Measurements from ENCODE around the gene SF3B1.

The SF3B1 gene

DNA sequence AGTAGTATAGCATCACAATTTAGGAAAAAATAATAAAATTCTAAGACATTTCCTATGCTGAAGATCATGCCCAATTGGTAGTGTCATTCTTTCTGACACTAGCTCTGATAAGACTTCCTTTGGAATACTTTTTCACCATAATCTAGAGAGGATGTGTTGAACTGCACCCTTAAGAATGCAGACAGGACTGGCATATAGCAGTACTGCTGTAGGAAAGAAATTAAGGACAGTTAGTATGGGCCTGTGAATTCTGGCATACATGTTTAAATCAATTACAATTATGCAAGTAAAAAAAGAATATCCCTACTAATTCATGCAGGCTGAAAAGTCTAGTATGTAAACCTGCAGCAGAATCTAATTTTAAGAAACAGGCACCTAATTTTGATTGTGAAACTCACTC is 15.4 kb downstream of the SF3B1 start:
- H3K36me3 ChIP-seq (ENCODE audit: control insufficient read depth, insufficient read depth, low read length) = peaks cover 72% of the 10 kb centered on the region
- H3K9me3 ChIP-seq (ENCODE audit: control insufficient read depth, low read length) = no peaks in the 10 kb centered on the region
- no peak overlapping the region for H3K4me3 ChIP-seq (ENCODE audit: insufficient read depth, low read depth, low read length, poor library complexity, severe bottlenecking)
- H3K4me1 ChIP-seq (ENCODE audit: control insufficient read depth, insufficient read depth, low read length, poor library complexity, severe bottlenecking) = peaks cover 9% of the 10 kb centered on the region
- DNase-seq = no peak
- H3K27ac ChIP-seq (ENCODE audit: insufficient read depth, low read length, poor library complexity, severe bottlenecking) = no peak overlapping the region
- no peaks in the 10 kb centered on the region for H3K27me3 ChIP-seq (replicated peaks; ENCODE audit: control insufficient read depth, insufficient read depth, low read length, poor library complexity, severe bottlenecking)

GRCh38 chr2:197416268-197416667 is 18.6 kb downstream of the SF3B1 start:
- Histone ChIP-seq H3K27ac (ENCODE audit: insufficient read depth, low read length, poor library complexity, severe bottlenecking) (no peak overlapping the region), H3K27me3 (replicated peaks; ENCODE audit: control insufficient read depth, insufficient read depth, low read length, poor library complexity, severe bottlenecking) (no peaks in the 10 kb centered on the region), H3K36me3 (ENCODE audit: control insufficient read depth, insufficient read depth, low read length) (peaks cover 86% of the 10 kb centered on the region), H3K9me3 (ENCODE audit: control insufficient read depth, low read length) (no peaks in the 10 kb centered on the region), H3K4me3 (ENCODE audit: insufficient read depth, low read depth, low read length, poor library complexity, severe bottlenecking) (no peak overlapping the region), H3K4me1 (ENCODE audit: control insufficient read depth, insufficient read depth, low read length, poor library complexity, severe bottlenecking) (no peaks in the 10 kb centered on the region)
- no peak for DNase-seq

GRCh38 chr2:197414515-197414914 is 20.3 kb downstream of the SF3B1 start:
- H3K27me3 ChIP-seq (replicated peaks; ENCODE audit: control insufficient read depth, insufficient read depth, low read length, poor library complexity, severe bottlenecking) = no peaks in the 10 kb centered on the region
- H3K4me3 ChIP-seq (ENCODE audit: insufficient read depth, low read depth, low read length, poor library complexity, severe bottlenecking) = no peak overlapping the region
- no peaks in the 10 kb centered on the region for H3K9me3 ChIP-seq (ENCODE audit: control insufficient read depth, low read length)
- peaks cover 87% of the 10 kb centered on the region for H3K36me3 ChIP-seq (ENCODE audit: control insufficient read depth, insufficient read depth, low read length)
- no peak for DNase-seq
- no peaks in the 10 kb centered on the region for H3K4me1 ChIP-seq (ENCODE audit: control insufficient read depth, insufficient read depth, low read length, poor library complexity, severe bottlenecking)
- H3K27ac ChIP-seq (ENCODE audit: insufficient read depth, low read length, poor library complexity, severe bottlenecking) = no peak overlapping the region

DNA sequence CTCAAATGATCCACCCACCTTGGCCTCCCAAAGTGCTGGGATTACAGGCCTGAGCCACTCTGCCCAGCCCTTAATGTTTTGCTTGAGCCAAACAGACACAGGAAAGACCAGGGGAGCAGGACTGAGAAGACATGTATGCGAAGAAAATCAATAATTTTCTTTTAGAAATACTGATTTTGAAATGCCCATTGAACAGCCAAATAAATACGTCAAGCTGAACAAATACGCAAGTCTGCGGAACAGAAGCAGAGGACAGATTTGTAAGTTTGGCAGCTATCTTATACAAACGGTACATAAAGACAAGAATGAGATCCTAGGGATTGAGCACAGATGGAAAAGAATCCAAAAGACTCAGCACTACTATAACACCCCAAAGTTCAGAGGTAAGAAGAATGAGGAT is 20.8 kb downstream of the SF3B1 start:
- Histone ChIP-seq H3K27ac (ENCODE audit: insufficient read depth, low read length, poor library complexity, severe bottlenecking) (no peak overlapping the region), H3K9me3 (ENCODE audit: control insufficient read depth, low read length) (no peaks in the 10 kb centered on the region), H3K36me3 (ENCODE audit: control insufficient read depth, insufficient read depth, low read length) (peaks cover 87% of the 10 kb centered on the region), H3K4me1 (ENCODE audit: control insufficient read depth, insufficient read depth, low read length, poor library complexity, severe bottlenecking) (no peaks in the 10 kb centered on the region), H3K27me3 (replicated peaks; ENCODE audit: control insufficient read depth, insufficient read depth, low read length, poor library complexity, severe bottlenecking) (no peaks in the 10 kb centered on the region), H3K4me3 (ENCODE audit: insufficient read depth, low read depth, low read length, poor library complexity, severe bottlenecking) (no peak overlapping the region)
- no peak for DNase-seq

- H3K36me3 ChIP-seq (ENCODE audit: control insufficient read depth, insufficient read depth, low read length) = peaks cover 97% of the 10 kb centered on the region
- no peak overlapping the region for H3K27ac ChIP-seq (ENCODE audit: insufficient read depth, low read length, poor library complexity, severe bottlenecking)
- H3K4me1 ChIP-seq (ENCODE audit: control insufficient read depth, insufficient read depth, low read length, poor library complexity, severe bottlenecking) = no peaks in the 10 kb centered on the region
- no peaks in the 10 kb centered on the region for H3K9me3 ChIP-seq (ENCODE audit: control insufficient read depth, low read length)
- DNase-seq = no peak
- no peak overlapping the region for H3K4me3 ChIP-seq (ENCODE audit: insufficient read depth, low read depth, low read length, poor library complexity, severe bottlenecking)
- H3K27me3 ChIP-seq (replicated peaks; ENCODE audit: control insufficient read depth, insufficient read depth, low read length, poor library complexity, severe bottlenecking) = no peaks in the 10 kb centered on the region
These were observed 29.2 kb downstream of the SF3B1 start for GRCh38 chr2:197405582-197405981.

DNA sequence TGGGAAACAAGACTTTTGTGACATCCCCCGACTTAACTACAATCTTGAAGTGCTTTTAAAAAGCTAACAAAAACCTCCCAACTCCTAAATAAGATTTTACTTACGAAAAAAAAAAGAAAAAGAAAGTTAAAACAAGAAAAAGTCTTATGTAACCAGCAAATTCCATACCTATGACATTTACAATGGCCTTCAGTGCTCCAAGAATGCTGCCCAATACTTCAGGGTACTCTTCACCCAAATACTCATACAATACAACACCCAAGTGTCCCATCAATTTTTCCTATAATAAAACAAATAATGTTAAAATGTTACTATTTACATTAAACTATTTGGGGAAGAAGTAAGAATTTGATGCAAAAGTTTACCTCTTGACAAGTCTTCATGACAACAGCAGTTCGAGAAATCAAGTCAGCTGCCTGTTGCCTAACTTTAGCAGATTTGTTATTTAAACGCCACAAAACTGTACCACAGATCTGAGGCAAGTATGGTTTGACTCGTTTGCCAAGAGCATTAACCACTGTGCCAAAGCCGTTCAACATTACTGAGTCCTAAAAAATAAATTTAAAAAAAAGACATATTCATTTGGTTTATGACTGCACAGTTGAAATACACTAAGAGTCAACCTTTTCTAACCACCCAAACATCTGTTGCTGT is 34.8 kb downstream of the SF3B1 start:
- no peak for DNase-seq
- peaks cover 98% of the 10 kb centered on the region for H3K36me3 ChIP-seq (ENCODE audit: control insufficient read depth, insufficient read depth, low read length)
- H3K4me1 ChIP-seq (ENCODE audit: control insufficient read depth, insufficient read depth, low read length, poor library complexity, severe bottlenecking) = no peaks in the 10 kb centered on the region
- H3K4me3 ChIP-seq (ENCODE audit: insufficient read depth, low read depth, low read length, poor library complexity, severe bottlenecking) = no peak overlapping the region
- H3K9me3 ChIP-seq (ENCODE audit: control insufficient read depth, low read length) = no peaks in the 10 kb centered on the region
- no peak overlapping the region for H3K27ac ChIP-seq (ENCODE audit: insufficient read depth, low read length, poor library complexity, severe bottlenecking)
- no peaks in the 10 kb centered on the region for H3K27me3 ChIP-seq (replicated peaks; ENCODE audit: control insufficient read depth, insufficient read depth, low read length, poor library complexity, severe bottlenecking)

DNA sequence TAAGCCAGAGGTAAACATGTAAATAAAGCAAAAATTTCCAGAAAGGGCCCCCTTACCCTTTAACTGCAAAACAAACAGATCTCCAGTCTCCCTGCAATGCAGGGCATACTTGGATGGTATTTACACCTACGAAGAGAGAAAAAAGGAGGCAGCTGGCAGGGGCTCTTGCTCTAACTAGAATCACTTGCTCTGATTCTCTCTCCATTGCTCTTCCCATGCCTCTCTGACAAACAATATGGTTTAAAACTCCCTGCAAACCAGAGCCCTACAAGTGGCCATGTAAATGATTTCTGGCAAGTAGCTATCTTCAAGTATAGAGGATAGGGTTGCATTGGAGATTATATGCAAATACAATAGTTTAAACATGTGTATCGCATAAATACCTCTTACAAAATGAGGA is 35.9 kb downstream of the SF3B1 start:
- no peaks in the 10 kb centered on the region for H3K27me3 ChIP-seq (replicated peaks; ENCODE audit: control insufficient read depth, insufficient read depth, low read length, poor library complexity, severe bottlenecking)
- no peak overlapping the region for H3K27ac ChIP-seq (ENCODE audit: insufficient read depth, low read length, poor library complexity, severe bottlenecking)
- no peaks in the 10 kb centered on the region for H3K4me1 ChIP-seq (ENCODE audit: control insufficient read depth, insufficient read depth, low read length, poor library complexity, severe bottlenecking)
- H3K9me3 ChIP-seq (ENCODE audit: control insufficient read depth, low read length) = no peaks in the 10 kb centered on the region
- no peak for DNase-seq
- no peak overlapping the region for H3K4me3 ChIP-seq (ENCODE audit: insufficient read depth, low read depth, low read length, poor library complexity, severe bottlenecking)
- peaks cover 98% of the 10 kb centered on the region for H3K36me3 ChIP-seq (ENCODE audit: control insufficient read depth, insufficient read depth, low read length)

DNA sequence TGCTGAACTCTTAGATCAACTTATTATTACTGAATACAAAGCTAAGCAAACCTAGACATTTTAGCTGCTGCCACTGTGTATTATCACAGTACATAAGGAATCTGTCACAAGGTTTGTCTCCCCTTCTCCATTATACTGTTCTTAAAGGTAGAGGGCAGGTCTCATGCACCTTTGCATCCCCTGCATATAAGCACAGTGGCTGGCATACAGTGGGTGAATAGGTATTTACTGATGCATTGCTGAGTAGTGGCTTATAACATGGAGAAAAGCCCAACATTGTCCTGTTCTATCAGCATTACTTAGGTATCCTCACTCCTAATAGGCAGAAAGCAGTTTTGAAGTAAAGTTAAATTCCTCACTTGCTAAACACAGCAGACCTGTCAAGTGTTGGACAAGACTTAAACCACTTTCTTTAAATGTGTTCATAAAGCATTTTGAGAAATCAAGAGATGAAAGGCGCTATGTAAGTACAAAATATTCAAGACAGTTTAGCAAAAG is 43.6 kb downstream of the SF3B1 start:
- Histone ChIP-seq H3K9me3 (ENCODE audit: control insufficient read depth, low read length) (no peaks in the 10 kb centered on the region), H3K27me3 (replicated peaks; ENCODE audit: control insufficient read depth, insufficient read depth, low read length, poor library complexity, severe bottlenecking) (no peaks in the 10 kb centered on the region), H3K36me3 (ENCODE audit: control insufficient read depth, insufficient read depth, low read length) (peaks cover 42% of the 10 kb centered on the region), H3K27ac (ENCODE audit: insufficient read depth, low read length, poor library complexity, severe bottlenecking) (no peak overlapping the region), H3K4me3 (ENCODE audit: insufficient read depth, low read depth, low read length, poor library complexity, severe bottlenecking) (no peak overlapping the region), H3K4me1 (ENCODE audit: control insufficient read depth, insufficient read depth, low read length, poor library complexity, severe bottlenecking) (no peaks in the 10 kb centered on the region)
- DNase-seq = no peak

GRCh38 chr2:197388866-197389587 is 45.8 kb downstream of the SF3B1 start:
- H3K4me3 ChIP-seq (ENCODE audit: insufficient read depth, low read depth, low read length, poor library complexity, severe bottlenecking) = no peak overlapping the region
- H3K9me3 ChIP-seq (ENCODE audit: control insufficient read depth, low read length) = no peaks in the 10 kb centered on the region
- no peak overlapping the region for H3K27ac ChIP-seq (ENCODE audit: insufficient read depth, low read length, poor library complexity, severe bottlenecking)
- no peaks in the 10 kb centered on the region for H3K4me1 ChIP-seq (ENCODE audit: control insufficient read depth, insufficient read depth, low read length, poor library complexity, severe bottlenecking)
- H3K36me3 ChIP-seq (ENCODE audit: control insufficient read depth, insufficient read depth, low read length) = peaks cover 21% of the 10 kb centered on the region
- no peaks in the 10 kb centered on the region for H3K27me3 ChIP-seq (replicated peaks; ENCODE audit: control insufficient read depth, insufficient read depth, low read length, poor library complexity, severe bottlenecking)
- DNase-seq = no peak

DNA sequence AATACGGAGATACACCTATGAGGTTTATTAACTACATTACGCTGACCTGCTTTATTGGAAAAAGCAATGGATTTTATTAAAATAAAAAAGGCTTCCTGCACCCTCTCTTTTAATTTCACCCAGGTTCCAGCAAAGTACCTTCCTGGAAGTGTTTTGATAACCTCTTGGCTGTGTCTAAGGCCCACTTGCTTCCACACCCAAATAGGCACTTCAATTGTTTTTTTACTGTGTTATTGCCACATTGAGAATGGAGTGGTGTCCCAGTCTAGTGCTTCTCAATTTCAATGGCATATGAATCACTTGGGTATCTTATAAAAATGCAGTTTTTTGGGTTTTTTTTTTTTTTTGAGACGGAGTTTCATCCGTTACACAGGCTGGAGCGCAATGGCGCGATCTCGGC is 47.6 kb downstream of the SF3B1 start:
- H3K9me3 ChIP-seq (ENCODE audit: control insufficient read depth, low read length) = no peaks in the 10 kb centered on the region
- no peaks in the 10 kb centered on the region for H3K27me3 ChIP-seq (replicated peaks; ENCODE audit: control insufficient read depth, insufficient read depth, low read length, poor library complexity, severe bottlenecking)
- H3K4me1 ChIP-seq (ENCODE audit: control insufficient read depth, insufficient read depth, low read length, poor library complexity, severe bottlenecking) = no peaks in the 10 kb centered on the region
- no peak for DNase-seq
- no peak overlapping the region for H3K27ac ChIP-seq (ENCODE audit: insufficient read depth, low read length, poor library complexity, severe bottlenecking)
- peaks cover 13% of the 10 kb centered on the region for H3K36me3 ChIP-seq (ENCODE audit: control insufficient read depth, insufficient read depth, low read length)
- no peak overlapping the region for H3K4me3 ChIP-seq (ENCODE audit: insufficient read depth, low read depth, low read length, poor library complexity, severe bottlenecking)

All from effector memory CD4-positive, alpha-beta T cell (primary cell).